MM.1S (cell line): ENCODE measurements around the gene PSEN2.

Experiments
- EZH2phosphoT487 ChIP-seq: fragments of 300-600 bp; sonication (generic); IDR thresholded peaks from 2 replicates; pipeline ENCODE4 v1.6.1; 2018; ENCODE audit warnings: antibody characterized with exemption, low read length
- TF ChIP-seq, protein P1 (sequence below): fragments of 300-600 bp; sonication (generic); IDR thresholded peaks from 2 replicates; pipeline ENCODE4 v1.5.1; 2016; ENCODE audit warnings: antibody characterized with exemption, low read length, mixed read lengths

GRCh38 chr1:226871636-226872327, 1.4 kb downstream of the PSEN2 start:
- TF ChIP-seq, protein P1, sequence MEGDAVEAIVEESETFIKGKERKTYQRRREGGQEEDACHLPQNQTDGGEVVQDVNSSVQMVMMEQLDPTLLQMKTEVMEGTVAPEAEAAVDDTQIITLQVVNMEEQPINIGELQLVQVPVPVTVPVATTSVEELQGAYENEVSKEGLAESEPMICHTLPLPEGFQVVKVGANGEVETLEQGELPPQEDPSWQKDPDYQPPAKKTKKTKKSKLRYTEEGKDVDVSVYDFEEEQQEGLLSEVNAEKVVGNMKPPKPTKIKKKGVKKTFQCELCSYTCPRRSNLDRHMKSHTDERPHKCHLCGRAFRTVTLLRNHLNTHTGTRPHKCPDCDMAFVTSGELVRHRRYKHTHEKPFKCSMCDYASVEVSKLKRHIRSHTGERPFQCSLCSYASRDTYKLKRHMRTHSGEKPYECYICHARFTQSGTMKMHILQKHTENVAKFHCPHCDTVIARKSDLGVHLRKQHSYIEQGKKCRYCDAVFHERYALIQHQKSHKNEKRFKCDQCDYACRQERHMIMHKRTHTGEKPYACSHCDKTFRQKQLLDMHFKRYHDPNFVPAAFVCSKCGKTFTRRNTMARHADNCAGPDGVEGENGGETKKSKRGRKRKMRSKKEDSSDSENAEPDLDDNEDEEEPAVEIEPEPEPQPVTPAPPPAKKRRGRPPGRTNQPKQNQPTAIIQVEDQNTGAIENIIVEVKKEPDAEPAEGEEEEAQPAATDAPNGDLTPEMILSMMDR: no peak
- no peak for TF ChIP-seq EZH2phosphoT487
